ENCODE data around the gene MICU2.

GRCh38 chr13:21556051-21556450, 47.9 kb downstream of the MICU2 start:
- TF ChIP-seq CTCF (IDR thresholded peaks at IDR 0.05), result no peak
- no peak for TF ChIP-seq POLR2A (IDR thresholded peaks at IDR 0.05)
